ENCODE data around the gene ZNF777. TPM values are rescaled to one million over a fixed set of nuclear protein-coding genes. Genes with fewer than 3 reads are reported as not detected.

Gene ZNF777
- total and polyA plus RNA-seq, 2 donors (not counting 1 experiment from before 2014, with no cell fraction given), result 4.1 to 4.9 TPM

GRCh38 chr7:149431486-149432120, 29.3 kb downstream of the ZNF777 start:
- H4K20me1 ChIP-seq (ENCODE audit: control insufficient read depth, extremely low read depth, insufficient read depth, low read length), result no peaks in the 10 kb centered on the region
- no peak overlapping the region for H3K27ac ChIP-seq (ENCODE audit: insufficient read depth, low read length)
- no peaks in the 10 kb centered on the region for H3K4me1 ChIP-seq (ENCODE audit: control insufficient read depth, extremely low read depth, insufficient read depth, low read length)
- DNase-seq (ENCODE audit: low read depth in 2 of 2), result no peak
- H3K79me2 ChIP-seq (ENCODE audit: control insufficient read depth, insufficient read depth, low read length), result no peaks in the 10 kb centered on the region
- H3K4me2 ChIP-seq (ENCODE audit: extremely low read depth, insufficient read depth, low read length), result no peak overlapping the region
- no peak for TF ChIP-seq EZH2 (IDR thresholded peaks at IDR 0.05; ENCODE audit: low read length, missing control alignments)
- TF ChIP-seq CTCF (conservative IDR thresholded peaks at IDR 0.05 in 1 of 2, IDR thresholded peaks at IDR 0.05 in 1 of 2; ENCODE audit: low read depth in 1 of 2, low read length in 2 of 2), result no peak
- no peaks in the 10 kb centered on the region for H3K9me3 ChIP-seq (ENCODE audit: control insufficient read depth, insufficient read depth, low read depth, low read length)
- no peaks in the 10 kb centered on the region for H3K27me3 ChIP-seq (ENCODE audit: control insufficient read depth, insufficient read depth, low read length)
- no peak overlapping the region for H3K4me3 ChIP-seq (replicated peaks in 1 of 4; ENCODE audit: control extremely low read depth in 1 of 4, insufficient read depth in 1 of 4, low read depth in 3 of 4, low read length in 4 of 4)
- H3K9ac ChIP-seq (ENCODE audit: insufficient read depth, low read length), result no peak overlapping the region
- H3K36me3 ChIP-seq (ENCODE audit: control insufficient read depth, insufficient read depth, low read length), result peaks cover 9% of the 10 kb centered on the region
- H2AFZ ChIP-seq (ENCODE audit: low read length), result no peak overlapping the region

- no peak overlapping the region for H3K27ac ChIP-seq (ENCODE audit: insufficient read depth, low read length)
- H3K4me2 ChIP-seq (ENCODE audit: extremely low read depth, insufficient read depth, low read length), result no peak overlapping the region
- no peaks in the 10 kb centered on the region for H3K9me3 ChIP-seq (ENCODE audit: control insufficient read depth, insufficient read depth, low read depth, low read length)
- TF ChIP-seq CTCF (conservative IDR thresholded peaks at IDR 0.05 in 1 of 2, IDR thresholded peaks at IDR 0.05 in 1 of 2; ENCODE audit: low read depth in 1 of 2, low read length in 2 of 2), result no peak
- TF ChIP-seq EZH2 (IDR thresholded peaks at IDR 0.05; ENCODE audit: low read length, missing control alignments), result no peak
- no peak overlapping the region for H2AFZ ChIP-seq (ENCODE audit: low read length)
- H3K4me1 ChIP-seq (ENCODE audit: control insufficient read depth, extremely low read depth, insufficient read depth, low read length), result no peaks in the 10 kb centered on the region
- H4K20me1 ChIP-seq (ENCODE audit: control insufficient read depth, extremely low read depth, insufficient read depth, low read length), result no peaks in the 10 kb centered on the region
- peaks cover 9% of the 10 kb centered on the region for H3K36me3 ChIP-seq (ENCODE audit: control insufficient read depth, insufficient read depth, low read length)
- H3K79me2 ChIP-seq (ENCODE audit: control insufficient read depth, insufficient read depth, low read length), result no peaks in the 10 kb centered on the region
- DNase-seq (ENCODE audit: low read depth in 2 of 2), result no peak
- no peak overlapping the region for H3K4me3 ChIP-seq (replicated peaks in 1 of 4; ENCODE audit: control extremely low read depth in 1 of 4, insufficient read depth in 1 of 4, low read depth in 3 of 4, low read length in 4 of 4)
- H3K9ac ChIP-seq (ENCODE audit: insufficient read depth, low read length), result no peak overlapping the region
- H3K27me3 ChIP-seq (ENCODE audit: control insufficient read depth, insufficient read depth, low read length), result no peaks in the 10 kb centered on the region
Observed at GRCh38 chr7:149430192-149430591, 30.7 kb downstream of the ZNF777 start.

- TF ChIP-seq EZH2 (IDR thresholded peaks at IDR 0.05; ENCODE audit: low read length, missing control alignments) (no peak), CTCF (conservative IDR thresholded peaks at IDR 0.05 in 1 of 2, IDR thresholded peaks at IDR 0.05 in 1 of 2; ENCODE audit: low read depth in 1 of 2, low read length in 2 of 2) (no peak)
- Histone ChIP-seq H4K20me1 (ENCODE audit: control insufficient read depth, extremely low read depth, insufficient read depth, low read length) (no peaks in the 10 kb centered on the region), H2AFZ (ENCODE audit: low read length) (no peak overlapping the region), H3K9me3 (ENCODE audit: control insufficient read depth, insufficient read depth, low read depth, low read length) (no peaks in the 10 kb centered on the region), H3K4me1 (ENCODE audit: control insufficient read depth, extremely low read depth, insufficient read depth, low read length) (no peaks in the 10 kb centered on the region), H3K79me2 (ENCODE audit: control insufficient read depth, insufficient read depth, low read length) (no peaks in the 10 kb centered on the region), H3K9ac (ENCODE audit: insufficient read depth, low read length) (no peak overlapping the region), H3K27ac (ENCODE audit: insufficient read depth, low read length) (no peak overlapping the region), H3K36me3 (ENCODE audit: control insufficient read depth, insufficient read depth, low read length) (peaks cover 9% of the 10 kb centered on the region), H3K4me2 (ENCODE audit: extremely low read depth, insufficient read depth, low read length) (no peak overlapping the region), H3K27me3 (ENCODE audit: control insufficient read depth, insufficient read depth, low read length) (no peaks in the 10 kb centered on the region), H3K4me3 (replicated peaks in 1 of 4; ENCODE audit: control extremely low read depth in 1 of 4, insufficient read depth in 1 of 4, low read depth in 3 of 4, low read length in 4 of 4) (no peak overlapping the region)
- DNase-seq (ENCODE audit: low read depth in 2 of 2), result no peak
Observed at GRCh38 chr7:149427893-149428292, 33.0 kb downstream of the ZNF777 start.

Data from fibroblast of lung (primary cell).